Stimulated activated CD4-positive, alpha-beta T cell treated with anti-CD3 and anti-CD28 coated beads, Interleukin-1b, Interleukin-23, amount 100 ng/mL, for 24 hours (primary cell): ENCODE measurements around the gene MSH4.
"Not testable (repeated sequence)": the region's sequence is repeated elsewhere in the genome, so short reads cannot be mapped to it uniquely, and the experiment has no call there.

Experiments
- DNase-seq, 4 experiments: peaks; one replicate each; pipeline ENCODE4 v3.0.0-alpha.2; 2020; ENCODE audit warnings: low read depth in 4 of 4, low spot score in 1 of 4

Gene MSH4

DNA sequence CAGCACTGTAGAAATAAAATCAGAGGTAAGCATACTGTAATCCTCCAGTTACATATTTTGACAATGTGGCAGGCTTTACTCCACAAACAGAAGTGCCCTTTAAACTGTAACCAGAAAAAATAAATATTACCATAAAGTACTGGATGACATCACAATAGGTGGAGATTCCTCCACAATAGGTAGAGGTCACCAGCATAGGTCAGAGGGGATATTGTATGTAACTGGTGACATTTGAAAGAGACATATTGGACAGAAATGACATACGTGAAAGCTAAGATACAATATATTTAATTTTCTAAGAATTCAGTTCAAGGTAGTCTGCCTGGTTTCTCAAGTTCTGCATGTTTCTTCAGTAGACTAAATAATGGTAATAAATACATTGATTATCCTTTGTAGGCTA, 135.6 kb downstream of the MSH4 start, which contains the start of gene ASB17:
Gene ASB17, minus strand, starts transcription at position 101 of the 400 bp plus-strand sequence. CDS start 113 bp downstream, outside the sequence.
- no peak for DNase-seq

DNA sequence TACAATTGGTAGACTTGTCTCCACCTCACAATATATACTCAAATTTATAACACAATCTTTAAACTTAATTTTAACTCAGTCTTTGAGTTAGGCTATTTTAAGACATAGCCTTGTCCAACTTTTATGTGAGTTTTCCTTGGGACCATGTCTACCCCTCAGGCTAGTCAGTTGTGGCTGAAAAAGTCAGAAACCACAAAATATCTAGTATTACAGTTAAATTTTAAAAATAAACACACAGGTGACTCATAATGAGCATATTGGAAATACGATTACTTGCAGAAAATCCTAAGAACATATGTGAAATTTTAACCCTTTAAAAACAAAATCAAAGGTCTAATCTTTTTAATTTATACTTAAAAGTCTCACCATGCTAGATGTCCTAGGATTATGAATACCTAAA, 140.4 kb downstream of the MSH4 start:
- DNase-seq = no peak

DNA sequence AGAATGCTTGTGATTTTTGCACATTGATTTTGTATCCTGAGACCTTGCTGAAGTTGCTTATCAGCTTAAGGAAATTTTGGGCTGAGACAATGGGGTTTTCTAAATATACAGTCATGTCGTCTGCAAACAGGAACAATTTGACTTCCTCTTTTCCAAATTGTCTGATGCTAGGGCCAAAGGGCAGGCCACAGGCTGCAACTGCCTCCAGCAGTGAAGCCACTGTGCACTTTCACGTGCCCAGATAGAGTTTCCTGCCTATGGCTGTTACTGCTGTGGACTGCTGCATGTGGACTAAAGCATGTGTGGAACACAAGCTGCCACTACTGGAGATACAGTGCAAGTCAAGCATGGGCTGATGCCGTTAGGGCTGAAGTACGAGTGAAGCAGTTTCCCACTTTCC, 146.4 kb downstream of the MSH4 start:
- not testable (repeated sequence) for DNase-seq

DNA sequence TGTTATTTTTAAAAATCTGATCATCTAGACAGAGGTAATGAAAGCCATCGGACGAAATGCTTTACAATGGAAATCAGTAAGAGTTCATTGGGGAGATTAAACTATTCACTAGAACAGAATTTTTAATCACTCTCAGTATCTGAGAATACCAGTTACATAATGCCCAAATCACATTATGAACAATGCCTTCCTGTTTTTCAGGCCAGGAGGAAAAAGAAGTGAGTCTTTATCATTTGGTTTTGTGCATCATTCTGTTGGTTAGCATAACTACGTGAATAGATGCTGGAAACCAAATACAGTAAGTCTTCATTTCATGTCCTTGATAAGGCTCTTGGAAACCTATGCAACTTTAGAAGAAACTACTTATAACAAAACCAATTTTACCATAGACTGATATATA, 153.5 kb downstream of the MSH4 start:
- no peak for DNase-seq

DNA sequence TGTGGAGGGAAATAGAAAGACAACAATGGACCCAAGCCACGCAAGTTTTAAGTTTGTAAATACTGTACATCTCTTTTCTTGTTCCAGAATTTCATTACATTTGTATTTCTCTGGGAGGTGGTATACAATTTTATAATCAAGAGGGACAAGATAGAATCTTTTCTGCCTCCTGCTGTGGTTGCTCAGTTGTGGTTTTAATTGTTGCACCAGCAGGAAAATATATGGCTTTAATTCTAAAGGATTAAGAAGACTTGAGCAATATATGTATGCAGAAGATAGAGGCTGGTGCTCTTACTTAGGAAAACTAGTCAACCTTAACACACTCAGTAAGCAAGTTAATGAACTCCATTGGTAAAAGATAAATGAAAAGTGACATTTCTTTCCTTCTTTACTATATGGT, 155.3 kb downstream of the MSH4 start:
- no peak for DNase-seq

DNA sequence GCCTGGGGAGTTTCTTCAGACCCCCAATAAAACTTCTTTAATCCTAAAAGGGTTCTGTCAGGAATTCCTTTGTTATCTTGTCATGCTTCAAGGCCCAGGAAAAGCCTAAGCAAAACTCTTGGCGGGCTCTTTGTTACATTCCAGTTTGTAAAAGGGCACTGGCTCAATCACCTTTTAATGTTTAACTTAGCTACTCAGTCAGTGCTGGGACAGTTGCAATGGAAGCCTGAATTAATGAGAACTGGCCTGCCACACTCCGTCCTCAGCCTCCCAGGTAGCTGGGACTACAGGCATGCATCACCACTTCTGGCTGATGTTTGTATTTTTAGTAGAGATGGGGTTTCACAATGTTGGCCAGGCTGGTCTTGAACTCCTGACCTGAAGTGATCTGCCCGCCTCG, 156.8 kb downstream of the MSH4 start:
- no peak for DNase-seq

DNA sequence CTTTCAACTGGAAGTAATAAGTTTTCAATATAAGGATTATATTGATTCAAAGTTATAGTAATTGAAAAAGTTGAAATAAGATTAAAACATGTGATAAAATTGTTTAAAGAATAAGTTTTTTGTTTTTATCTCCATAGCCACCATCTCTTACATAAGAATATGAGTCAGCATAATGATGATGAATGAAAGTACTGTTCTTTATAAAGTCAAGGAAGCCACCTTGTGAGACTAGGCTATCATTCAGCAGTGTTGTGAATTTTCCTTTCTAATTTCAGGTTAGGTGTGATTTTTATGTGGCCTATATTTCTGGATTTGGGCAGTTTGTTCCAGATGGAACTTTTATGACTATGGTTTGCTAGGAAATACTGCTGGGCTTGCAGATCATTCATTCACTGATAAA, 157.9 kb downstream of the MSH4 start:
- DNase-seq = no peak
